ENCODE data around the gene UTS2B.

The UTS2B gene

DNA sequence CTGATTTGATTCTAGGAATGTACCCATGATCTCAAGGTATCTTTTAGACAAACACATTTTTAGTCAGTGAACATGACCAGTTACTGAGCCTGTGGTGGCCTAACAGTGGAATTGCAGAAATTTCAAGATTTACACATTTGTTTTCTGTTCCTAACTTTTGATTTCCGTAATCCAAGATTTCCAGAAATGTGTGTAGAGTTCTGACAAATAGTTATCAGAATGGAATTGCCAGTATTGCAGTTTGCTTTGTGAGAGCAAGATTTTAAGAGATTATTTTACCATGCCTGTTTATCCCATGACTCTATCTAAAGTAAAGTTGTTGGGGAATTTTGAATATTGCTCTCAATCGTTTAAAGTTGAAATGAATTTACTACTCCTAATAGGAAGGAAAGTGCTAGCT is 11.7 kb upstream of the UTS2B start:
- H3K27ac ChIP-seq: no peak overlapping the region
- TF ChIP-seq, protein P1, sequence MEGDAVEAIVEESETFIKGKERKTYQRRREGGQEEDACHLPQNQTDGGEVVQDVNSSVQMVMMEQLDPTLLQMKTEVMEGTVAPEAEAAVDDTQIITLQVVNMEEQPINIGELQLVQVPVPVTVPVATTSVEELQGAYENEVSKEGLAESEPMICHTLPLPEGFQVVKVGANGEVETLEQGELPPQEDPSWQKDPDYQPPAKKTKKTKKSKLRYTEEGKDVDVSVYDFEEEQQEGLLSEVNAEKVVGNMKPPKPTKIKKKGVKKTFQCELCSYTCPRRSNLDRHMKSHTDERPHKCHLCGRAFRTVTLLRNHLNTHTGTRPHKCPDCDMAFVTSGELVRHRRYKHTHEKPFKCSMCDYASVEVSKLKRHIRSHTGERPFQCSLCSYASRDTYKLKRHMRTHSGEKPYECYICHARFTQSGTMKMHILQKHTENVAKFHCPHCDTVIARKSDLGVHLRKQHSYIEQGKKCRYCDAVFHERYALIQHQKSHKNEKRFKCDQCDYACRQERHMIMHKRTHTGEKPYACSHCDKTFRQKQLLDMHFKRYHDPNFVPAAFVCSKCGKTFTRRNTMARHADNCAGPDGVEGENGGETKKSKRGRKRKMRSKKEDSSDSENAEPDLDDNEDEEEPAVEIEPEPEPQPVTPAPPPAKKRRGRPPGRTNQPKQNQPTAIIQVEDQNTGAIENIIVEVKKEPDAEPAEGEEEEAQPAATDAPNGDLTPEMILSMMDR (conservative IDR thresholded peaks at IDR 0.05): no peak

DNA sequence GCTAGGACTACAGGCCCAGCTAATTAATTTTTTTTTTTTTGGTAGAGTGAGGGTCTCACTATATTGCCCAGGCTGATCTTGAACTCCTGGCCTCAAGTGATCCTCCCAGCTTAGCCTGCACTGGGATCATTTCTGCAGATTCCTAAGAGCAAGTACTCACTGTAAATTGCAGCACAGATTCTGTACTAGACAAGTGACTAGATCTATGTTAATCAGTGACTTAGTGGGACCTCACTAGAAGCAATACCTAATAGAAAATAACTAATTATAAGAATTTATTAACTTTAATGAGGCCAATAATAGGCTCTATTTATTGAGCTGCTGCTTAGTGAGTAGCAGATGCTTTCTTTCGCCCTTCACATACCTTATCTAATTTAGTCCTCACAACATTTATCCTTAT is 10.6 kb upstream of the UTS2B start:
- TF ChIP-seq, protein P1 (conservative IDR thresholded peaks at IDR 0.05): no peak
- H3K27ac ChIP-seq: no peak overlapping the region

DNA sequence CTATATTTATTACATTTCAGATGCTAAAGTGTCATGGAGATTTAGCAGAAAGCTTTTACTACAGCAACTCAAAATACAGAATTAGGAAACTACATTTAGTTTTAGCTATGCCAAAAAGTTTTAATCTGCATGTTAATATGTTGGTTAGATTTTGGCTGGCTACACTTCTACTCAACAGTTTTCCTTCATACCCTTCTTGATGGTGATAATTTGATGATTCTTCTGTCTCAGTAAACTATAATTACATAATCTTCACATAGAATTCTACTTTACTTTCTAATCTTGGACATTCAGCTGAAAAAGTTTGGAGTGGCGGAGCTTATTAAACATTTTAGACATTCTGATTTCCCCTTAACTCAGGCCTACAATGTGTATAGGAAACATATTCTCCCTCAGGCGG is 10.0 kb upstream of the UTS2B start:
- TF ChIP-seq, protein P1 (conservative IDR thresholded peaks at IDR 0.05): no peak
- H3K27ac ChIP-seq: no peak overlapping the region

DNA sequence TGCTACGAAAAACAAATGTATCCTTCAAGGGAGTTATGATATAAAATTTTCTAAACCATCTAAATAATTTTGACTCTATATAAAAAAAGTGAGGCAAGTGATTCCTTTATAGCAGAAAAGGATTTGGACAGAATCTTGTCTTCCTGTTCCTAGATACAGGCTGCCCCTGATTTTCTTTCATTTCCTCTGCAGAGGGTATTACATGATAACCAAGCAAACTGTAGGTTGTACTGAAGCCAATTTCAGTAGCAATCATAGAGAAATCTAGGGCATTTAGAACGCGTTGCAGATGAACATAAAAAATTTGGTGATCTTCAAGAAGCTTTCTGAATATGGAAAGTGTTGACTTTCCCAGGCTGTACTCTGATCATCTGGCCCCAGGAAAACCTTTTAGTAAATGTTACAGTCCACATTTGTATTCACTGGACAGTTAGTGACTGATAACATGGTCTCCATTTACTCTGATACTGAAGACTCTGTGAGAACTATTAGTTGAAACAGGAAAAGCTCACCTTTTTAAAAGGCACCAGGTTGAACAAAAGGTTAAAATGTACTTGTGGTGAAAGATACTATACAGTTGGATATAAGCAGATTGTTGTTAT is 9.1 kb upstream of the UTS2B start:
- TF ChIP-seq, protein P1 (conservative IDR thresholded peaks at IDR 0.05): no peak

DNA sequence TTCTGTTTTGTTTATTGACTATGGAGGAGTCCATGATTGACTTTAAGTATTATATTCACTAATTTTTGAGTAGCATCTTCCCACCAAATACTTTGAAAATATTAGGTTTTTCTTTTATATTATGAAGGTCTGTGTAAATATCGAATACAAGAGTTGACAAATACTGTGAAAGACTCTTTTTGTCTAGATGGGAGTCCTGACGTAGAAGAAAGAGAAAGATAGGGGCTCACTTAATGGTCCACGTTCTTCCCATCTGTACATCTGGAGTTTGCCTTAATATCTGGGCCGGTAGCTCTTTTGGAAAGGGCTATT is 7.8 kb upstream of the UTS2B start:
- H3K27ac ChIP-seq: no peak overlapping the region

More for the DNA sequence above, 9.1 kb upstream of the UTS2B start:
- no peak overlapping the region for H3K27ac ChIP-seq

DNA sequence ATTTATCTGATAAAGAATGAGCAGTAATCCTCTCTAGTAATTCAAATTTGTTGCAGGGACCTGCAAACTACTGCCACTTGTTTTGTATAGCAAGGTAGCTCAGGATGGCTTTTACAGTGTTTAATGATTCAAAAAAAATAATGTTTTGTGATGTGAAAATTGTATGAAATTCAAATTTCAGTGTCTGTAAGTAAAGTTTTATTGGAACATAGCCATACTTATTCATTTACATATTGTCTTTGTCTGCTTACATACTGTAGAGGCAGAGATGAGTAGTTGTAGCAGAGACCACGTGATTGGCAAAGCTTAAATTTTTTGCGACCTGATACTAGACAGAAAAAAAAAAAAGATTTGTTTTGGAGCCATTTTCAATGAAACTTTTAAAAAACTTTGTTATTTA is 6.5 kb upstream of the UTS2B start:
- TF ChIP-seq, protein P1 (conservative IDR thresholded peaks at IDR 0.05): no peak
- H3K27ac ChIP-seq: no peak overlapping the region

More for the DNA sequence above, 7.8 kb upstream of the UTS2B start:
- TF ChIP-seq, protein P1 (conservative IDR thresholded peaks at IDR 0.05): no peak

DNA sequence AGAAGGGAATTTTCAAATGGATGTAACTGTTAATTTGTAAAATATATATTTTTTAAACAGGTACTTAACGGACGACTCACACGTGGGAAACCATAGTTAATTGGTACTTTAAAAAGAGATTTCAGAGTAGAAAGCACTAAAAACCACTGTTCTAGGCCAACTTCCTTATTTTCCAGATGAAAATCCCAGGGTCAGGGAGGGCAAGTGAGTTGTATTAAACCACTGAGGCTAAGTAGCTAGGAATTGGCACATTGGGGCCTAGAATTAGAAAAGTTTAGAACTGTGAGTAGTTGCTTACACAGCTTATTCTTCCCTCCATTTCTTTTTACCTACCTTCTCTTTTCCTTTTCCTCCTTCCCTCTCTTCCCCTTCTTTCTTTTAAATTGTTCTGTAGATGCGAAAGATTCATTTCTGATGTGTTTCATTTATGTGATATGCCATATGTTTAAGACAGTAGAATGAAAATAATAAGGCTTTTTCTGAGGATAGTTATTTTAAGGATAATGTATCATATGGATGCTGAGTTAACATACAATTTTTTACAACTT is 4.1 kb upstream of the UTS2B start:
- H3K27ac ChIP-seq: no peak overlapping the region
- TF ChIP-seq, protein P1 (conservative IDR thresholded peaks at IDR 0.05): no peak

All from VCaP (cell line).